ENCODE results near the gene FGF14. TPM values are rescaled to one million over a fixed set of nuclear protein-coding genes. Genes with fewer than 3 reads are reported as not detected.

FGF14 gene
- total and polyA plus RNA-seq, 2 of the 4 experiments (the other 2 are of a cell fraction) = under 0.01 TPM; not detected in 1

GRCh38 chr13:102237230-102237629 is 164.6 kb downstream of the FGF14 start:
- POLR2A ChIA-PET (ENCODE audit: unreplicated experiment) = no interaction called here

More at GRCh38 chr13:102237230-102237629, 164.6 kb downstream of the FGF14 start:
- no peak overlapping the region for H3K23ac ChIP-seq (ENCODE audit: low read depth, low read length)
- no peak overlapping the region for H2BK5ac ChIP-seq (ENCODE audit: low read depth, low read length, poor library complexity, severe bottlenecking)
- H2BK120ac ChIP-seq (ENCODE audit: low read depth, low read length) = no peak overlapping the region
- intact Hi-C loops (cut with micrococcal nuclease) (no loop called here), dilution Hi-C loops (cut with HindIII; ENCODE audit: low sequenced_read_pairs, unreplicated experiment) (no loop called here), in situ Hi-C loops (cut with MboI; ENCODE audit: low sequenced_read_pairs) (no loop called here)
- no TSS peak for BruUV-seq (replicated peaks)
- no peak overlapping the region for H3K14ac ChIP-seq (replicated peaks; ENCODE audit: low read depth, low read length)
- no peak for DNase-seq
- CTCF ChIA-PET = no interaction called here
- no CpG with 5 or more reads among the region's 6 CpGs for WGBS, 2 experiments (ENCODE audit: extremely low coverage in 2 of 2, insufficient read length in 1 of 2)
- H3K27me3 ChIP-seq (ENCODE audit: control insufficient read depth, insufficient read depth, low read length) = no peaks in the 10 kb centered on the region
- H2AK5ac ChIP-seq (ENCODE audit: low read depth, low read length) = no peak overlapping the region
- no peak overlapping the region for H3K18ac ChIP-seq (ENCODE audit: low read depth, low read length)
- TF ChIP-seq POLR2A (IDR thresholded peaks at IDR 0.05; ENCODE audit: low read depth, low read length) (no peak), SMC3 (IDR thresholded peaks at IDR 0.05; ENCODE audit: low read depth, low read length) (no peak), BHLHE40 (IDR thresholded peaks at IDR 0.05; ENCODE audit: low read depth, low read length) (no peak), RCOR1 (IDR thresholded peaks at IDR 0.05; ENCODE audit: insufficient replicate concordance, low read length) (no peak), NFE2L2 (IDR thresholded peaks at IDR 0.05; ENCODE audit: low read depth, low read length) (no peak), CTCF (conservative IDR thresholded peaks at IDR 0.05; ENCODE audit: low read depth, low read length) (no peak), RFX5 (IDR thresholded peaks at IDR 0.05; ENCODE audit: low read depth, low read length) (no peak), MAFK (IDR thresholded peaks at IDR 0.05; ENCODE audit: low read depth, low read length) (no peak), USF2 (IDR thresholded peaks at IDR 0.05; ENCODE audit: low read depth, low read length) (no peak)
- no peak overlapping the region for H4K5ac ChIP-seq (ENCODE audit: low read depth, low read length)
- no peak overlapping the region for H2AFZ ChIP-seq (replicated peaks; ENCODE audit: low read length, poor library complexity)
- H4K91ac ChIP-seq (ENCODE audit: insufficient read depth, low read depth, low read length) = no peak overlapping the region
- H3K4me2 ChIP-seq (ENCODE audit: low read depth, low read length) = no peak overlapping the region
- no peak overlapping the region for H2BK15ac ChIP-seq (ENCODE audit: low read depth, low read length)
- no peaks in the 10 kb centered on the region for H3K36me3 ChIP-seq (ENCODE audit: control insufficient read depth, insufficient read depth, low read length)
- no peak overlapping the region for H3K4ac ChIP-seq (ENCODE audit: low read depth, low read length)
- H2AK9ac ChIP-seq (replicated peaks; ENCODE audit: low read depth, low read length, poor library complexity) = no peak overlapping the region
- no peaks in the 10 kb centered on the region for H3K79me1 ChIP-seq (ENCODE audit: low read depth in 1 of 2, low read length in 2 of 2)
- H4K20me1 ChIP-seq (ENCODE audit: insufficient read depth, low read length) = no peaks in the 10 kb centered on the region
- no peak overlapping the region for H3K27ac ChIP-seq (ENCODE audit: insufficient read depth, low read length)
- no peak overlapping the region for H4K8ac ChIP-seq (ENCODE audit: low read depth in 2 of 2, low read length in 2 of 2)
- H3K9me1 ChIP-seq (ENCODE audit: insufficient read depth, low read length) = no peaks in the 10 kb centered on the region
- no peak overlapping the region for H3K9ac ChIP-seq (ENCODE audit: low read depth, low read length)
- no peaks in the 10 kb centered on the region for H3K9me3 ChIP-seq (ENCODE audit: control insufficient read depth, insufficient read depth, low read length)
- no peak for ATAC-seq (ENCODE audit: low read depth)
- H3K4me3 ChIP-seq (ENCODE audit: insufficient read depth, low read depth, low read length) = no peak overlapping the region
- H3K56ac ChIP-seq (ENCODE audit: extremely low read depth, insufficient read depth, low read length) = no peak overlapping the region
- H2BK20ac ChIP-seq (ENCODE audit: low read depth, low read length) = no peak overlapping the region
- H3K4me1 ChIP-seq (ENCODE audit: control insufficient read depth, insufficient read depth, low read length) = no peaks in the 10 kb centered on the region

Measured in IMR-90 (cell line).